AG04449 (cell line): ENCODE measurements around the gene PTCH2.

Experiments used
- CTCF ChIA-PET: fragments of 350-600 bp; formaldehyde crosslinking; extraction: SDS; loops from one replicate; lab custom pipeline; 2021; ENCODE audit warnings: antibody characterized with exemption; lab: Yijun Ruan, JAX
- POLR2A ChIA-PET: fragments of 400-600, 350-600 bp; formaldehyde crosslinking; extraction: SDS; loops from one replicate; lab custom pipeline; 2020; ENCODE audit warnings: antibody characterized with exemption, inconsistent platforms; lab: Yijun Ruan, JAX
- DNase-seq: peaks from one replicate; pipeline ENCODE4 v3.0.0-alpha.2; 2010; ENCODE audit warnings: low read depth, low spot score
- H3K4me3 ChIP-seq: 2 replicates; pipeline ENCODE4 v1.5.1; 2011; ENCODE audit warnings: low read depth, mild to moderate bottlenecking, control low read depth, low read length
- TF ChIP-seq, protein P1 (sequence below): IDR thresholded peaks from one replicate; pipeline ENCODE4 v1.5.1; 2011; ENCODE audit warnings: mild to moderate bottlenecking, moderate library complexity, low read length, control low read depth, inconsistent platforms; ENCODE audit not compliant: insufficient read depth; ENCODE audit errors: missing control alignments

PTCH2 gene

DNA sequence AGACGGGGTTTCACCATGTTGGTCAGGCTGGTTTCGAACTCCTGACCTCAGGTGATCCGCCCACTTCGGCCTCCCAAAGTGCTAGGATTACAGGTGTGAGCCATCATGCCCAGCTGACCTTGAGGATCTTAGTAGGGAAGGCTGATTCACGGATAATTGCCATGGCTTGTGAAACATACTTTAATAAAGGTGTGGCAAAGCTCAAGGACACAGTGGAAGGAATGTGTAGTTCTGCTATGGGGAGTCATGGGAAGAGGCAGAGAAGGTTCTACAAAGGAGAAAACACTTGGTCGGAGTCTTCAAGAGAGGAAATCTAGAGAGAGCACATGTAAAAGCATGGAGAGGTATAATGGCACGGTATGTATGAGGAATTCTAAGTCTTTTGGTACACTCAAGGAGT, 12.7 kb upstream of the PTCH2 start:
- H3K4me3 ChIP-seq, result no peak overlapping the region
- no peak for DNase-seq
- CTCF ChIA-PET, result no interaction called here
- TF ChIP-seq, protein P1, sequence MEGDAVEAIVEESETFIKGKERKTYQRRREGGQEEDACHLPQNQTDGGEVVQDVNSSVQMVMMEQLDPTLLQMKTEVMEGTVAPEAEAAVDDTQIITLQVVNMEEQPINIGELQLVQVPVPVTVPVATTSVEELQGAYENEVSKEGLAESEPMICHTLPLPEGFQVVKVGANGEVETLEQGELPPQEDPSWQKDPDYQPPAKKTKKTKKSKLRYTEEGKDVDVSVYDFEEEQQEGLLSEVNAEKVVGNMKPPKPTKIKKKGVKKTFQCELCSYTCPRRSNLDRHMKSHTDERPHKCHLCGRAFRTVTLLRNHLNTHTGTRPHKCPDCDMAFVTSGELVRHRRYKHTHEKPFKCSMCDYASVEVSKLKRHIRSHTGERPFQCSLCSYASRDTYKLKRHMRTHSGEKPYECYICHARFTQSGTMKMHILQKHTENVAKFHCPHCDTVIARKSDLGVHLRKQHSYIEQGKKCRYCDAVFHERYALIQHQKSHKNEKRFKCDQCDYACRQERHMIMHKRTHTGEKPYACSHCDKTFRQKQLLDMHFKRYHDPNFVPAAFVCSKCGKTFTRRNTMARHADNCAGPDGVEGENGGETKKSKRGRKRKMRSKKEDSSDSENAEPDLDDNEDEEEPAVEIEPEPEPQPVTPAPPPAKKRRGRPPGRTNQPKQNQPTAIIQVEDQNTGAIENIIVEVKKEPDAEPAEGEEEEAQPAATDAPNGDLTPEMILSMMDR, result no peak
- POLR2A ChIA-PET, result no interaction called here

- no peak overlapping the region for H3K4me3 ChIP-seq
- ChIA-PET CTCF (no interaction called here), POLR2A (no interaction called here)
- no peak for DNase-seq
- TF ChIP-seq, protein P1, result no peak
These were observed 11.9 kb upstream of the PTCH2 start for GRCh38 chr1:44854970-44855369.

DNA sequence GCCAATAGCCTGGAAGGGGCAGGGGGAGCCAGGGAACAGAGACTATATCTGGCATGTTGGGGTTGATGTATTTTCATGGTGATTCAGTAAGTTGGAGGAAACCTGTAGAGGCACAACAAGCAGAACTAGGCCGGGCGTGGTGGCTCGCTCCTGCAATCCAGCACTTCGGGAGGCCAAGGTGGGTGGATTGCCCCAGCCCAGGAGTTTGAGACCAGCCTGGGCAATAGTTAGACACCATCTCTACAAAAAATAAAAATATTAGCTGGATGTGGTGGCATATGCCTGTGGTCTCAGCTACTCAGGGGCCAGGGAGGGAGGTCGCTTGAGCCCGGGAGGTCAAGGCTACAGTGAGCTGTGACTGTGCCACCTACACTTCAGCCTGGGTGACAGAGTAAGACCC, 10.1 kb upstream of the PTCH2 start:
- no peak overlapping the region for H3K4me3 ChIP-seq
- CTCF ChIA-PET, result interaction anchor here (0.7 to 1.1 kb wide), 3 partner anchors 9 to 165 kb away, joined by 3 read pairs; no protein-coding TSS in a partner anchor
- POLR2A ChIA-PET, result interaction anchor here (0.9 kb wide), 1 partner anchor 13 kb away, joined by 4 read pairs; no protein-coding TSS in a partner anchor
- TF ChIP-seq, protein P1, result no peak
- DNase-seq, result no peak

DNA sequence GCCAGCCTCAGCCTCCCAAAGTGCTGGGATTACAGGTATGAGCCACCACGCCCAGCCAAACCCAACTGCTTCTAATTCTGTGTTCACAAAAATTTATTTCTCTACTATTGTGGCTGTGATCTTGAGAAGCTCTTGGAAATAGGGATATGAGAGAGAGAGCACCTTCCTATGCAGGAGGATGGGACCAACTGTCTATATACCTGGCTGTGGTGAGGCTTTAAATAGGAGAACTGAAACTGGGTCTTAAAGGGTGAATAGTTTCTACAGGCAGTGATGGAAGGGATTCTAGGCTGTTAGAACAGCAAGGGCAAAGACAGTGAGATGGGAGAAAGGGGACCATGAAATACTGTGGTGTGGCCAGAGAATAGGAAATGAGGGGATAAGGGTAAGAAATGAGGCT, 8.3 kb upstream of the PTCH2 start:
- TF ChIP-seq, protein P1, result no peak
- no peak overlapping the region for H3K4me3 ChIP-seq
- CTCF ChIA-PET, result no interaction called here
- DNase-seq, result no peak
- POLR2A ChIA-PET, result no interaction called here

DNA sequence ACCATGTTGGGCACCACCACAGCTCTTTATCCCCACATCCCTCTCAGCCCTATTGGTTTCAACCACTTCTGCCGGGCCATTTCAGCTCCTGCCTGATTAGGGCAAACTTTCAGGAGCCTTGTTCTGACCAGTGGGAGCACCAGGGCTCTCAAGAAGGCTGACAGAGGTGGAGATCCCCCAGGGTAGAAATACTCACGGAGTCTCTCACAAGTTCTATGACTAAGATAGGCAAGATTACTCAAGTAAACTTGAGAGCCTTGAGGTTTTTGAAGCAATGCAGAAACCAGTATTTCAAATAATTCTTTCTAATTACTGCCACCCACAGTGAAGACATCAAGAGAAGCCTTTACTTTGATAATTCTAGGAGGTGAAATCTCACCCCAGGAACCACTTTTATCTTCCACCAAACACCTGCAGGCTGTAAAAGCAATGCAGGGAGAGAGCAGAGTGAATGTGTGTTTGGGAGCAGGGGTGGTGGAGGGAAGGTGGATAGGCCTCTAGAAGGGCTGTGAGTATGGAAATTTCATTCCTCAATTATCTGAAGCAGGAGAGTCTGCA, 6.6 kb upstream of the PTCH2 start:
- POLR2A ChIA-PET, result no interaction called here
- CTCF ChIA-PET, result no interaction called here

GRCh38 chr1:44848456-44849181, 5.6 kb upstream of the PTCH2 start:
- TF ChIP-seq, protein P1, result no peak
- ChIA-PET CTCF (interaction anchor here (0.9 to 1.2 kb wide), 2 partner anchors 13 to 76 kb away, joined by 3 to 5 read pairs; no protein-coding TSS in a partner anchor), POLR2A (interaction anchor here (0.6 kb wide), 1 partner anchor 19 kb away, joined by 3 read pairs; no protein-coding TSS in a partner anchor)
- DNase-seq, result no peak
- H3K4me3 ChIP-seq, result no peak overlapping the region

More for the DNA sequence above, 6.6 kb upstream of the PTCH2 start:
- H3K4me3 ChIP-seq, result no peak overlapping the region
- TF ChIP-seq, protein P1, result no peak
- no peak for DNase-seq
